ENCODE data around the gene TMEM129.
"Not testable (repeated sequence)": the region's sequence is repeated elsewhere in the genome, so short reads cannot be mapped to it uniquely, and the experiment has no call there.

TMEM129 gene

DNA sequence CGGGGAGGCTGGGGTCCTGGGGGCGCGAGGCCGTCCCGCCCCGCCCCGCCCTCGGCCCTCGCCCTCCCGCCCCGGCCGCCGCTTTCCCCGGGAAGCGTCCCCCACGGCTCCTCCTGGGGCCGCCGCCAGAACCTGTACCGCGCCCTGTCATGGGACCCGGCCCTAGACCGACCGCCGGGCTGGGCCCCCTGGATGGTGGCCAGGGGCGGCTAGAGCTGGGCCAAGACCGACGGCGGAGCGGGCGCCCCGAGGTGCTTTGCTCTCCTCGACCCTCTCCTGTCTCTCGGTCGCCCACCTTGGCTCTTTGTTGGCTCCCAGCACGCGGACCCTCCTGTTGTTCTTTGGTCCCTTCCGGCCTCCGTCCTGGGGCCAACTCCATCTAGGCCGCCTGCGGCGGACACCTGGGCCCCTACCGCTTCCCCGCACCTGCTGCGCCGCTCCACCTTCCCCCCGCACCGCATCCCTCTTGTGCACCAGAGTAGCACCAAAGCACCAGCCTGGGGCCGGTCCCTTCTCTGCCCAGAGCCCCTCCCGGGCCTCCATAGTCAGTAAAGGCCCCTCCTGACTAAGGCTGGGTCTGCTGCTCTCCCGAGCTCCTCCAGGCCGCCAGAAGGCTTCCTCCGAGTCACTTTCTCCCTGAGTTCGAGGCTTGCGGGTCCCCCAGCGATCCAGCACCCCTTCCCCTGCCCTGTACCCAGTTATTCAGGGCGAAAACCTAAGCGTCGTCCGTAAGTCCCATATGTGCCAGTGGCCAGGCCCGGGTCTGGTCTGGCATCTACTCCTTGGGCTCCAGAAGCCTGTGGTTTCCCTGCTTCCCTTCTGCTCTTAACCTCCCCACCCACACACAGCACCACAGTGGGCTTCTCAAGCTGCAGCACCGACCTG, 785 bp upstream of the TMEM129 start:
- no peak for DNase-seq (ENCODE audit: low read depth)

GRCh38 chr4:1720163-1720983, 750 bp downstream of the TMEM129 start:
- peak; percentile 77 for DNase-seq (ENCODE audit: low read depth)

DNA sequence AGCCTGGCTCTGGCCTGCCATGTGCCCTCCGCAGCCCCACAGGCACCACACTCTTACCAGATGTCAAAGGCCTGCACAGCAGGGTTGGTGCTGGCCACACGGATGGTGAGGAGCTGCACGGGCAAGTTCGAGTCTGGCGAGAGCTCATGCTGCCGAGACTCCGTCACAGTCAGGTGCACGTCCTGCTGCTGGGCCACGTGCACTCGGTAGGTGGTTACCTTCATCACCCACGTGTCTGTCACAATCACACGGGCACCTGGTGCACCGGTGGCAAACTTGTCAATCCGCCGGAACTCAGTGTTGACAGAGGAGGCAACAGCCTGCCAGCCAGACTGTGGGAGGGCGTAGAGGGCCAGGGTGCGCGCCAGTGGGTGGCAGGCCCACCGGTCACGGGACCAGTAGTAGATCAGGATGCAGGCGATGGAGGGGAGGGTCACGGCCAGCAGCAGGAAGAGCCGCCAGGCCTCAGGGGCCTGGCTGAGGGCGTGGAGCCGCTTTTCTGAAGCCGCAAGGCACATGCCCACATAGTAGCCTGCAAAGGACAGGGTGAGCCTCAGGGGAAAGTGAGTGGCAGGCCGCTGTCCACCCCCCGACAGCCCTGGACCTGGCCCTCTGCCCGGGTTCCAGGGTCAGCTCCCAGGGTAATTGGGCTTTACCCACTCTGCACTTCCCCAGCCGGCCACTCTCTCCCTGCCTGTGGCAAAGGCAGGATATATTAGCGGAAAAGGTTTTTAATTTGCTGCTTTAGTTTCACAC, 2.9 kb downstream of the TMEM129 start:
- DNase-seq (ENCODE audit: low read depth), result no peak

DNA sequence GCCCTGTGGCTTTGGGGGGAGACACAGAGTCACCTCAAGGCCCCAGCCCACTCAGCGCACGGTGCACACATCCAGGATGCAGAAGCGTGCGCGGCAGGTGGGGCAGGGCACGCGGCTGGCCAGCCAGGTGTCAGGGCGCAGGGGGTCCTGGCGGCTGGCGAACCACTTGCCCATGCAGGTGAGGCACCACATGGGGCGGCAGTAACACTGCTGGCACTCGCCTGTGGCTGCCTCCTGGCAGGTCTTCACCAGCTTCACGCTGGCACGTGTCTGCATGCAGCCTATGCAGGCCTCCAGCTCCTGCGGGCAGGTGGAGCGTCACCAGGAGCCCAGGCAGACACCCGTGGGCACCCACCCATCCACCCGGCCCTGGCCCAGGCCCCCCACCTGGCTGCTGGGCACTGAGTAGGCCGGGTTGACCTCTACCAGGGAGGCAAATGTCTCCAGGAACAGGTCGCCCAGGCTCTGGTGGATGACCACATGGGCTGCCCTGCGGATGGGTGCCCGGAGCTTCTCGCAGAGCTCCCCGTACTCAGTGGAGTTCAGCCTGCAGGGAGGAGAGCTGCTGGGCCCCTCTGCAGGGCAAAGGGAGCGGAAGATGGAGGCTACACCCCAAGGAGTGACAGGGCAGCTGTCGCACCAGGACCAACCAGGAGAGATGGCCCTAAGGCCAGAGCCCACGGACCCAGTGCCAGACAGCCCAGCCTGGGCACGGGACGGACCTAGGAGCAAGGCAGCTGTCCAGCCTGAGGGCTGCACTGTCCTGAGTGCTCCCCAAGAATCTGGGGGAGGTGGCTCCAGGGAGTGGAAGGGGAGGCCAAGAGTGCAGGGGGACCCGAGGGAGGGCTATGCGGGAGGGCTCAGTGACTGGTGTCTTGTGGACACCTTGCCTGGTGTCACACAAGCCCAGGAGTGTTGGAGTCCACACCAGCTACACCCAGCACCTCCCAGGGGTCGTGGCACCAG, 3.7 kb downstream of the TMEM129 start:
- no peak for DNase-seq (ENCODE audit: low read depth)

GRCh38 chr4:1716065-1716945, 4.8 kb downstream of the TMEM129 start:
- no peak for DNase-seq (ENCODE audit: low read depth)

GRCh38 chr4:1715002-1715758, 5.9 kb downstream of the TMEM129 start:
- no peak for DNase-seq (ENCODE audit: low read depth)

DNA sequence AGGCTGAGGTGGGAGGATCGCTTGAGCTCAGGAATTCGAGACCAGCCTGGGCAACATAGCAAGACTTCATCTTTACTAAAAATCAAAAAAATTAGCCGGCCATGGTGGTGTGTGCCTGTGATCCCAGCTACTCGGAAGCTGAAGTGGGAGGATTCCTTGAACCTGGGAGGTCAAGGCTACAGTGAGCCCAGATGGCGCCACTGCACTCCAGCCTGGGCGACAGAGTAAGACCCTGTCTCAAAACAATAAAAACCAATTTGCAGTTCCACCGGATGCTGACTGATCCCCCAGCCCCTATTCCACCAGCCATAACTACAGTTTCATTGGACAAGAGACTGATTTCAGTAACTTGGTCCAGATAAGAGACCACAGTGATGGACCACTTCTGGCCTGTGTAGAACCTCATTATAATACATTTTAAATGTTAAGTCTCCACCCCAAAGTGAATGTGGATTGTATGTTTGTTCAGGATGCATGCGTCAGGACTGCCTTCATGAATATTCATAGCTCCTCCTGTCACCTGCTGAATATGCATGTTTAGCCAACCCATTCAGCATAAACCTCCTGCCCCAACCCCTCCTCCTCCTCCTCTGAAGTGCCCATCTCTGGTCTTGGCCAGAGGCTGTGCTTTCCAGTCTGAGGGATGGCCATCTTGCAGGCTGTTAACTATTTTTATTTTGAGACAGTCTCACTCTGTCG, 6.7 kb downstream of the TMEM129 start:
- DNase-seq (ENCODE audit: low read depth), result no peak

DNA sequence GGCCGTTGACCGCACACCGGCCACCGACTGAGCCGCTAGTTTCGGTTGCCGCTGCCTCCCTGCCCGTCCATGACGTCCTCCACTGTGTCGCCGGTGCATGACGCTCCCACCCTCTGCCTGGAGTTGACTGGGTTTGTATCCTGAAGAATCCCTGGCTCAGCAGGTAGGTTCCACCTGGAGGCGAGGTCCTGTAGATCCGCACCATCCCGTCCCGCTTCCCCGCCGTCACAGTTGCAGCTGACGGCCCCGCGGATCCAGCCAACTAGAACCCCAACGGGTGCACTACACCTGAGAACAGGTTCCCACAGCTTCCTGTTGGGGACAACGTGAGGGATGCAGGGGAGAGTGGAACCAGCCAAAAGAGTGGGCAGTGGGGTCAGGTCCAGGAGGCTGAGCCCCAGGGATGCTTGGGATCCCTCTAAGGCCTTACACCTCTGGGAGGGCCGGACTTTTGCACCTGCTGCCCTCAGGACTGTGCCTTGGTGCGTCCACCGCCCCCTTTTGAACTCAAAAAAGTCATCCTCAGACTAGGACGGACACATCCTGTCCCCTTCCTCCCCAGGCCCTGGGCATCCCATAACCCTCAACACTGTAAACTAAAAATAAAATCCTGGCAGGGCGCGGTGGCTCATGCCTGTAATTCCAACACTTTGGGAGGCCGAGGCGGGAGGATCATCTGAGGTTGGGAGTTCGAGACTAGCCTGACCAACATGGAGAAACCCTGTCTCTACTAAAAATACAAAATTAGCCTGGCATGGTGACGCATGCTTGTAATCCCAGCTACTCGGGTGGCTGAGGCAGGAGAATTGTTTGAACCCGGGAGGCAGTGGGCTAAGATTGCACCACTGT, 7.9 kb downstream of the TMEM129 start:
- no peak for DNase-seq (ENCODE audit: low read depth)

DNA sequence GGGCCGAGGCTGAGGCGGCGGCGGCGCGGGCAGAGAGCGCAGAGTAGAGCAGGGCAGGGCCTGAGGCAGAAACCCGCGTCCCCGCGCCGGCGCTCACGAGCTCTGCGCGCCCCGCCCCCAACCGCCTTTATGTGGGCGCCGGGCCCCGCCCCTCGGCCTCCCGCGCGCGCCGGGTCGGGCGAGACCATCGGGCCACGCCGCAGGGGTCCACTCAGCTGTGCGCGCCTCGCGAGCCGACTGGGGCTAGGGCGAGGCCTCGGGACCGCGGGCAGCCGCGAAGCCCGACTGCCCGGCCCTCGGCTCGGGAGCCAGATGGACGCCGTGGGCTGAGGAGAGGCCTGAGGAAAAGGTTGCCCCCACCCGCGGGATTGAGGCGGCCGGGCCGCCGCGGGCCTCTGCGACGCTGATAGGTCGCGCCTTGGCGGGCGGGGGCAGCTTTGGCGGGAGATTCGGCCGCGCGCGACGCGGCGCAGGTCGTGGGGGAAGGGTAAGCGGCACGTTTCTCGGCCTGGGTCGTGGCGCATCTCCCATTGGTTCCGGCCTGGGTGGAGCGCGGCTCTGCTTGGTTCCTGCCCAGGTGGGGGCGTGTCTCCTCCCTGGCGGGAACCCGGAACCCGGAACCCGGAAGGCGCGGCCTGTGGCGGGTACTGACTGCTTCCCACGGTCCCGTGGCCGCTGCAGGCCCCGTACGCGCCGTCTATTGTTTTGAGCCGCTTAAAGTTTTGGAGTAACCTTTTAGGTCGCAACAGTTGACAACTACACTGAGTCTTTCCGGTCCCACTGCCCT, 8.7 kb downstream of the TMEM129 start, which contains the start of gene SLBP:
SLBP (minus strand) TSS at position 104 of the 787 bp plus-strand sequence. CDS start 131 bp downstream, outside the sequence.
- peak; percentile 95 for DNase-seq (ENCODE audit: low read depth)

- peak; percentile 76 for DNase-seq (ENCODE audit: low read depth)
Measured at GRCh38 chr4:1711571-1712215, 9.4 kb downstream of the TMEM129 start.

- peak; percentile 27 for DNase-seq (ENCODE audit: low read depth)
Measured at GRCh38 chr4:1711055-1711570, 10.0 kb downstream of the TMEM129 start.

GRCh38 chr4:1708581-1708980, 12.5 kb downstream of the TMEM129 start:
- no peak for DNase-seq (ENCODE audit: low read depth)

DNA sequence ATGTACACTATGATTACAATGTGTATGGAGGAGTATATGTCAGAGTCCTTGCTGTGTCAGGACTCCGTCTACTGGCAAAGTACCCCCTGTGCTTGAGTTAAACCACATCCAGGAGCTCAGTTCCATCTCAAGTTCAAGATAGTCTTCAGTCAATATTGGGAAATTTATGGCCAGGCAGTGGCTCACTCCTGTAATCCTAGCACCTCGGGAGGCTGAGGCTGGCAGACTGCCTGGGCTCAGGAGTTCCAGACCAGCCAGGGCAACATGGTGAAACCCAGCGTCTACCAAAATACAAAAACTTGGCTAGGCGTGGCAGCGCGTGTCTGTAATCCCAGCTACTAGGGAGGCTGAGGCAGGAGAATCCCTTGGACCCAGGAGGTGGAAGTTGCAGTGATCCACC, 14.8 kb downstream of the TMEM129 start:
- no peak for DNase-seq (ENCODE audit: low read depth)

GRCh38 chr4:1705732-1706131, 15.4 kb downstream of the TMEM129 start:
- DNase-seq (ENCODE audit: low read depth), result no peak

DNA sequence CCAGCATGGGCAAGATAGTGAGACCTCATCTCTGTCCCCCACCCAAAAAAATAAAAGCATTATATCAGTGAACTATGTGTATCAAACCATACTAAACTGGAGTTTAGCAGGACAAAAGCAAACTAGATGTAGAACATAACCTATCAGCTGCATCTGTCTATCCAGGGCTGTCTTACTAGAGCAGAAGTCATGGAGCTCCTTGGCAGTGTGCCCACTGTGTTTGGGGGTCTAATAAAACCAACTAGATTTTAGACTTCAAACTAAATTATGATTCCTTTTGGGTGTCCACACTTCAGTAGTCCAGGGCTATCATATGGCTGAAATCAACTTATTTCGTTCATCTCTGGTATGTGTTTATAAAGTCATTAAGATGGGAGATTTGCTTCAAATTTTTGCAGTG, 17.3 kb downstream of the TMEM129 start:
- DNase-seq (ENCODE audit: low read depth), result no peak

GRCh38 chr4:1701671-1702070, 19.5 kb downstream of the TMEM129 start:
- DNase-seq (ENCODE audit: low read depth), result not testable (repeated sequence)
